HG03175 (cell line): ENCODE results near the gene NFYC.

ENCODE experiments used
- ATAC-seq: cut with Tn5 transposase; IDR thresholded peaks from one replicate; pipeline ENCODE4 v1.9.1; 2021; ENCODE audit warnings: mild to moderate bottlenecking, moderate library complexity; ENCODE audit not compliant: unreplicated experiment

The NFYC gene

DNA sequence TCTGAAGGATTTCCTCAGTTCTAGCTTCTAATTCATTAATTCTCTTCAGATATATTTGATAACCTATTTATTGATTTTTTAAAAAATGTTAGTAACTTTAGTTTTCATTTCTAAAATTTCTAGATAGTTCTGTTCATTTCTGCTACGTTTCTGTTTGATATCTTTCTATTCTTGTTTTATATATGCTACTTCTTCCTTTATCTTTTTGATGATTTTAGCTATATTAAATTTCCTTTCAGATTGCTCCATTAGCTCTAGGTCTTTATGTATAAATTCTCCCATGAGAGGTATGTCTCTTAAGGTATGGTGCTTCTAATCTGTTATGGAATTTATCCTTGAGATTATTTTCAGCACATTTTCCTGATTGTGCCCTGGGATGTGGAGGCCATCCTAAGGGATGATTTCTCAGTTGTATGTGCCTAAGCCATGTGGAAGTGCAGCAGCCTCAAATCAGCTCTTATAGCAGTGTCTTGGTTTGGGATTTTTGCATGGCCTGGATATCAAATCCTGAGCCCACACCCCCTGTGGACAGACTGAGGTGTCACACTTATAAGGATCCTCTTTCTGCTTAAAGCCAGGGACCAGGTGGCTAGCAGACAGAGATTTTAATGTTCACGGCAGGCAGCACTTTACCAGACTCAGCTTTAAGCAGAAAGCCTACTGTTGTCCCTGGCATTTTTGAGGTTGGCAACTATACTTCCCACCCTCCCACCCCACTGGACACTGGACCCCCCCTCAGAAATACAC is 85.9 kb downstream of the NFYC start:
- no peak for ATAC-seq

DNA sequence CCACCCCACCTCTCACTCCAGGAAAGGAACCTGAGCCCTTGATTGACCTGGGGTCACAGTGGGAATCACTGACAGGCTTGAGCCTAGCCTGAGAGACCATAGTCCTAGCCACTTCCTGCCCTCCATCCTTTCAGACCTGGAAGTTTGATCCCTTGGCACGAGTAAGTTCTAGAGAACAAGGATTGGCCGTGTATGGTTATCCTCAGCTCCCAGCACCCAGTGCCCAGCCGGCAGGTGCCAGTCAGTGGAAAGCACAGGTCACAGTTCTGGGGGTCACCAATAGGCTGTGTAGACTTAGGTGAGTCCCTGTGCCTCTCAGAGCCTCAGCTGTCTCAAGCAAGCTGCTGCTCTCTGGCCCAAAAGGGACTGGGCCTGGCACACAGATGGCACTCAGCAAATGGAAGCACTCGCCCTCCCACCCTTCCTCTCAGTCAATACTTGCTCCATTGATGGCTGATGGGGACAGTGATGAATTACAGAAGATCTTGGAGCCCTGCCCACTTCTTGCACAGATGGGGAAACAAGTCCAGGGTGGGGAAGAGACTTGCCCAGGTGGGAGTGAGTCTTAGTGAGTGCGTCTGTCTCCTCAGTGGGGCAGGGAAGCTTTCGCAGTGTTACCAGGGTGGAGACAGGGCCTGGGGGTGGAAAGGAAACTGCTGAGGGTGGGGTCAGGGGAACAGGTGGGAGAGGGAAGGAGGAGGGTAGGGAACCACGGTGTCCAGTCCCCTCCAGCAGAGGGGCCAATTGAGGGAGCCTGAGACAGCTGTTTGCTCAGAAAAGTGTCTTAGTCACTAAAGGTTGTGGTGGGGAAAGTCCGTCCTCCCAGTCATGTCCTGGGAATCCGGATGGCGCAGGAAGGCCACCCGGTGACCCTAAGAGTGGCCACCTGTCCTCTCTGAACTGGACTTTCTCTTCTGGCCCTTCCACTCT is 89.4 kb downstream of the NFYC start:
- no peak for ATAC-seq

DNA sequence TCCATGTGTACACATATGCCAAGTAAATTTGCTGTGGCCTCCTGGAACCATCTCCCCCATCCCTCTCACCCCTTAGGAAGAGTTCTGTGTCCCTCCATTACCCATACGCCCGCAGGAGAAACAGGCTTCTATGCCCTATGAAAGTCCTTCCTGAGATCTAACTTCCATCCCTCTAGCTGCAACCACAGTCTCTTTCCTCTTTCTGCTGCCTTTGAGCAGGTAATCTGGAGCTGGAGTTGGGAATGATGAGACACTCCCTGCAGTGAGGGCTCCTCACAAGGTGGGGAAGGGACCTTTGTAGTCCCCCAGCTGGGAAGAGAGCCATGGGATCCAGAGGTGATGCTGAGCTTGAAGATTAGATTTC is 90.1 kb downstream of the NFYC start:
- no peak for ATAC-seq

DNA sequence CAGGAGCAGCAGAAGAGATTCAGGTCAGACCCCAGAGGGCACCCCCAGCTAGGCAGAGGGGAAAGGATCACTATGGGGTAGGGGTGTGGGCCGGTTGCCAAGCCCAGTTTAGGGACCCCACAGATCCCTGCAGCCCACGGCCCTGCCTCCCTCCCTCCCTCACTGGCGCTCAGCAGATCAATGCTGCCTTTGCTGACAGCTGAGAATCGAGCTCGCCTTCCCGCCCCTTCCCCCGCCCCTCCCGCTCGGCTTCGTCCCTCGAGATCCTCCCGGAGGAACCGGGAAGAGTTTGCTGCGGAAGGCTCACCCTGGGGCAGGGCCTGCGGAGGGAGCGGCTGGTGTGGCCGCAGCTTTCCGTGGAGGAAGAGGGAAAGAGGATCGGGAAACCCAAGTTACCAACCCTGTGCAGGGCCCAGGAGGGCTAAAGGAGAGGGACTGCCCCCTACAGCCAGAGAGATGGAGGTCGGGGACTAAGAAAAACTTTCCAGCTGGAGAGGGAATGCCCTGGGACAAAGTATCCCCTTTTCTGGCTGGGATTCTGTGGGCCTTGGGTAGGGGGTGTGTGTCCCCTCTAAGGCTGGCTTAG is 91.0 kb downstream of the NFYC start:
- ATAC-seq = no peak

DNA sequence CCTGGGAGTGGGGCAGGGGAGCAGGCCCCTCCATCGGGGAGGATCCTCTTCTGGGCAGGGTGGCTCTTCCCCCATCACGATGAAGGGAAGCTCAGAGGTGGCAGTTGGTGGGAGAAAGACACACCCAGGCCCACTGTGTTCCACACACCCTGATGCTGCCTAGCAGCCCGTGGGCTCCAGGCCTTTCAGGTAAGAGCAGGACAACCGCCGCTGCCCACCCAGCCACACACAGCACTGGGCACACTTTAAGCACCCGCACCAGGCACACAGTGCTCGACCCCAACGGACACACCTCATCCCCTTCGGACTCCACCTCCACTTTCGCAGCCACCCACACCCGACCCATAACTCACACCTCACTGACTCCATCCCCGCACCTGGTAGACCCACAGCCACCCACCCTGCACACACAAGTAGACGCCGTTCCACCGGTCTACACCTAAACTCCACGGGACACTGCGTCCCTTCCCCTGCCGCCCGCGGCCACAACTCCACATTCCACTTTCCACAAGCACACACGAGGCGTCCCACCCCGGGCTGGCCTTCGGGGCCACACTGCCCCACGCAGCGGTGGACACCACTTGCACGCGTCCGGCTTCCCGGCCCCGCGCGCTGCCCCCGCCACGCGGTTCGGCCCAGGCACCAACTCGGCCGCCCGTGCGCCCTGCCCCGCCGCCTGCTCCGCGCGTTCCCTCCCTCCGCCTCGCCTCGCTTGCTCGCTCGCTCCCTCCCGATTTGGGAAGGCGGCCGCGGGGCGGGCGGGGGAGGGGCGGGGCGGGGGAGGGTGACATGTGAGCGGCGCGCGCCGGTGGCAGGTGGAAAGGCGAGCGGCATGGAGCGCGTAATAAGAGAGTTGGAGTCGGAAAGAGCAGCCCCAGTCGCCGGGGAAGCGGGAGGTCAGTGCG is 91.7 kb downstream of the NFYC start, which contains the start of gene KCNQ4:
TSS of gene KCNQ4 (plus strand) at position 787 of the 905 bp plus-strand sequence. CDS start 307 bp downstream, outside the sequence.
- ATAC-seq = no peak

DNA sequence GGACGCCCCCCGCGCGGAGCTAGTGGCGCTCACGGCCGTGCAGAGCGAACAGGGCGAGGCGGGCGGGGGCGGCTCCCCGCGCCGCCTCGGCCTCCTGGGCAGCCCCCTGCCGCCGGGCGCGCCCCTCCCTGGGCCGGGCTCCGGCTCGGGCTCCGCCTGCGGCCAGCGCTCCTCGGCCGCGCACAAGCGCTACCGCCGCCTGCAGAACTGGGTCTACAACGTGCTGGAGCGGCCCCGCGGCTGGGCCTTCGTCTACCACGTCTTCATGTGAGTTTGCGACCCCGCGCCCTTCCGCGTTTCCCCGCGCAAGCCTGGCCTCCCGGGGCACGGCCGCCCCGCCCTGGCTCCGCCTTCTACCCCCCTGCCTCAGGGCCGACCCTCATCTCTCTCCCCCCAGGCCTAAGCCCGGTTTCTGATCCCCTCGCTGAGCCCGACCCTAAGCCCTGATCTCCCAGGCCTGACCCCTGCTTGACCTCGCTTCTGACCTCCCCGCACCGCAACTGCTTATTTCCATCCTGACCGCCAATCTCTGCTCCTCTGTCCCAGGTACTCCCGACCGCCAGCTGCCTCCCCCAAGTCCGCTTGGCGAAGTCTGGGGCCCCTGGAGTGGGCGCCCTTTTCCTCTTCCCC is 92.8 kb downstream of the NFYC start:
- no peak for ATAC-seq

DNA sequence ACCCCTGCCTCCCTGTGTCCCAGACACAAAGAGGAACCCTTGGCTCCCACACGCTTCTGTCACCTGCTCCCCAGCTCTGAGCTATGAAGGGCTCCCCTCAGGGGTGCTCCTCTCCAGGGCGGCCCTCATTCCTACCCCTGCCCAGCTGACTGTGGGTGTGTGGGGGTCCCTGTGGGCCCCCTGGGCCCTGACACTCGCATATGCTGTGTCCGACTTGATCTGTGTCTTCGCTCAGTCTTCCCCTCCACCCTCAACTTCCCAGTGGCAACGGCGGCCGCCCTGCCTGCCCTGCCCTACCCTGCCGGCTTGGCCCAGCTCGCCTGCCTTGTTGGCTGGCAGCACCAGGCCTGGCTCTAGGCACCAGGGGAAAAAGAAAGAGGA is 93.3 kb downstream of the NFYC start:
- no peak for ATAC-seq

DNA sequence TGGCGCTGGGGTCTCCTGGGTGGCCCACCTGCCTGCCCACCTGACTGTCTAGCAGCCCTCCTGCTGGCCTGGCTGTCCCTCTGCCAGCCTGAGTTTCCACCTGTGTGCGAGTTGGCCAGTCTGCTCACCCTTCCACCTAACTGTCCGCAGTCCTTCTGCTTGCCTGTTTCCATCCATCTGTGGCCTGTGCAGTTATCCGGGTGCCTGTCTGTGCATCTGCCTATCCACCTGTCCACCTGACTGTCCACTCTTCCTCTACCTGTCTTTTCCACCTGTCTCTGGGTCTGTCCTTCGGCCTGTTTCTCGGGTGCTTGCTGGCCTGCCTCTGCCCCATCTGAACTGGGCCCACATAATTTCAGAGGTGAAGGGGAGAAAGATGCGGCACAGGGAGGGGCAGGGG is 93.9 kb downstream of the NFYC start:
- ATAC-seq = no peak

DNA sequence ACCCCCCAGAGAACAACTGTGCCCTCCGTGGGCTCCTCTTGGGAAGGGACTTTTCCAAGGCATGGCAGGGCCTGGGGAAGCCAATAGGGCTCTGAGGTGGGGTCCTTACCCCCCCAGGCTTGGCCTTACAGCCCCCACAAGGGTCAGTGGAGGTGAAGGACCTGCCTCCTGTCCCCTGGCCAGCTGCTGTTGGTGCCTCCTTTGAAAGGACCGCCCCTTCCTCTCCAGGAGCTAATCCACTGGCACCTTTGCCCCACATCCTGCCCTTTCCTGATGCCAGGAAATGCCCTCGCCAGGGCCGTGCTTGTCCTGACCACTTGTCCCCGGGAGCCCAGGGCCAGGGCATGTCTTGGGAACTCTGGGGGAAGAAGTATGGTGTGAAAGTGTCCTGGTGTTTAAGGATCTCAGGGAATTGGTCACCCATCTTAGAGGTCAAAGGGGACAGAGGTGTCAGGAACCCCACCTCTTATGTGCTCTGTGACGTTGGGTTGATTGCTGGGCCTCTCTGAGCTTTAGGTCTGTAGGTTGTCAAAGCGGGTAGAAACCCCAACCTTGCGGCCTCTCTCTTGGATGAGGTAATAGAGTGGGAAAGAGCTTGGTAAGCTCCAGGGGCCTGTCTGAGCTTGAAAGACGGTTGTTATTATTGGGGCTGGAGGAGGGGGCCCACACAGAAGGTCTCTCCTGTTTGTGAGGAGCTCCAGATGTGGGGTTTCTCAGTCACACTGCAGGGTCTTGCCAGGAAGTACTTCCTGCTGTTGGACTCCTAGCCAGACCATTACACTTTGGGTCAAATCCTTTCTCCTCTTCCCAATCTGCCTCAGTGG is 94.9 kb downstream of the NFYC start:
- ATAC-seq = no peak

DNA sequence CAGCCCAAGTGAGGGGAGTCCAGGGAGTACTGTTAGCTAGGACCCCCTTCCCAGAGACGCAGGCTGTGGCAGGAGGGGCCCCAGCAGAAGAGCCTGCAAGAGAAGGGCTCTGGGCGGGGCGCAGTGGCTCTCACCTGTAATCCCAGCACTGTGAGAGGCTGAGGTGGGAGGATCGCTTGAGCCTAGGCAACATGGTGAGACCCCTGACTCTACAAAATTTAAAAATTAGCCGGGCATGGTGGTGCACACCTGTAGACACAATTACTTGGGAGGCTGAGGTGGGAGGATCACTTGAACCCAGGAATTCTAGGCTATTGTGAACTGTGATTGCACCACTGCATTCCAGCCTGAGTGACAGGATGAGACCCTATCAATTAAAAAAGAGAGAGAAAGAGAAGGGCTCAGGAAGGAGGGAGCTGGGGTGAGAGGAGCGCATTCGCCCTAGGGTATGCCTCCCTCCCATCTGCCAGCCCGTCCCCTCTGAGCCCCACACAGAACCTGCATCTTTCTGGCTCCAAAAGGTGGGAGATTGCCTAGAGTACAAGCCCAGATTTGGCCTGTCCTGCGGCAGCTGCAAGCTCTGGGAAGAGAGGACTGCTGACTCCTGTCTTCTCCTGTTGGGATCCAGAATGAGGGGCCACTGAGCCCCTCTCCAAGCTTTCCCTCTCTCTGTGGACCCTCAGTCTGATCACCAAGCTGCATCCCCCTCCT is 95.6 kb downstream of the NFYC start:
- ATAC-seq = no peak

DNA sequence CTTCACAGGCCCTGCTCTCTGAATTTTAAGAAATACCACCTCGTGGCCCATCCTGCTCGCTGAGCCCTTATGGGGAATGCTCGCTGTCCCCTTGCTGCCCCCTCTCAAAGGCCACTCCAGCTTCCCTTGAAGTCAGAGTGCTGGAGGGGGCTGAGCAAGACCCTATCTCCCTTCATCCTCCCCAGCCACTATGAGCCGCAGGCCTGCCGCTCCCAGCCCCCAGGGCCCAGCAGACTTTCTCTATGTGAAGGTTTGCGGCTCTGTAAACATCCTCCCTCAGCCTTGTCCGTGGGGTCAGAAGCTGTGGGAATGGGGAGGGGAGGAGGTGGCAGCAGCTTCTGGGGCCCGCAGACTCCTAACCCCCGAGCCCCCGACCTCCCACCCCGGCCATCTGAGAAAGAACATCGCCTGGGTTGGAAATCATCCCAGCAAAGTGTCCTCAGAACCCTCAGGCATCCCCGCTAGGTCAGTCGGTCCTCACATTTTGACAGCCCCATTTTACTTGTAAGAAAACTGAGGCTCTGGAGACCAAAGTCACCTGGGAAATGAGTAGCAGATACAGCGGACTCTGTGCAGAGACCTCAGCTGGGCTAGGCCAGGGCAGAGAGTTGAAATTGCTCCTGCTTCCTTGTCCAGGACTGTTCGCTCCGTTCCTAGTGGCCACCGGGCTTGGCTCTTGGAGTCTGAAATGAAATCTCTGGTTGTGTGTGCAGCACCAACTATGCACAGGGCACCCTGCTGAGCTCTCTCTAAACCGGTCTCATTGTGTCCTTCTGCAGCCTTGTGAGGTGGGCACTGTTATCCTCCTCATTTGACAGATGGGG is 96.4 kb downstream of the NFYC start:
- no peak for ATAC-seq

DNA sequence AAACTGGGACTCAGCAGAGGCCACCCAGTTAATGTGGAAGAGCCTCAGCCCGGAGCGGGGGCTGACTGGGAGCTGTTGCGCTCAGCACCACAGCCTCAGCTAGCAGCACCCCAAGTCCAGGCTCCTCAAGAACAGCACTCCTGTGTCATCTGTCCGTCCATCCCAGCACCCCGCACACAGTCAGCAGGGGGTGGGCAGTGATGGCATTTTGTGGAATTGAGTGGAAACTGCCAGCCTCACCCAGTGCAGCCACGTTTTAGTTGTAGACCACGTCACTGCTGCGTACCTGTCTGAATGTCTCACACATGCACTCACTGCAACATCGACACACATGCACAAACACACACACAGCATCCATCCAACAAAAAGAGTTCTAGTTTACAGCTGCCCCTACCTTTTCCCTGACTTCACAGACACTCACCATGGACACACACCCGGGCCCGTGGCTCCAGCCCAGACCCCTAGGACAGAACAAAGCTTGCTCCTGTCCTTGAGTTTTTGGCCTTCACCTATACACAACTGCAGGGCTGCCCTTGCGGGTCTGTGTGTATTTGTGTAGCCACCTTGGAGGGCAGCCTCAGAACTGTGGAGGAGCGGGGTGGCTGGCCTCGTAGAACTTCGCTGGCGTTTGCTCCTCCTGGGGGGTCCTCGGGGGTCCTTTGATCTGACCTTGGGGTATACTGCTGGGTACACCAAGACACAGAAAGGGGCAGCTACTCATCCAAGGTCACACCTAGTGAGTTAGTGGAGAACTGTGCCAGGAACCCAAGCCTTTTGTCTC is 97.2 kb downstream of the NFYC start:
- no peak for ATAC-seq

DNA sequence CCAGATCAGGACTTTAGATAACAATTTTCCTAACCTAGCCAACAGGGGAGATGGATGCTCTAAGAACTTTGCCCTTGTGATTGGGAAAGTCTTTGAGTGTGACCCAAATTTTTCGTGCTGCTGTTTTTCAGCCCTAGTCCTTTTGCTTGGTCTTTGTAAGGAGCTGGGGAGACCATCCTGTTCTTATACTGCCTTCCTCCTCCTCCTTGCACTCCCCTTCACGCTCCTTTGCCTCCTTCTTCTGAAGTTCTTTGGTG is 97.8 kb downstream of the NFYC start:
- ATAC-seq = no peak

DNA sequence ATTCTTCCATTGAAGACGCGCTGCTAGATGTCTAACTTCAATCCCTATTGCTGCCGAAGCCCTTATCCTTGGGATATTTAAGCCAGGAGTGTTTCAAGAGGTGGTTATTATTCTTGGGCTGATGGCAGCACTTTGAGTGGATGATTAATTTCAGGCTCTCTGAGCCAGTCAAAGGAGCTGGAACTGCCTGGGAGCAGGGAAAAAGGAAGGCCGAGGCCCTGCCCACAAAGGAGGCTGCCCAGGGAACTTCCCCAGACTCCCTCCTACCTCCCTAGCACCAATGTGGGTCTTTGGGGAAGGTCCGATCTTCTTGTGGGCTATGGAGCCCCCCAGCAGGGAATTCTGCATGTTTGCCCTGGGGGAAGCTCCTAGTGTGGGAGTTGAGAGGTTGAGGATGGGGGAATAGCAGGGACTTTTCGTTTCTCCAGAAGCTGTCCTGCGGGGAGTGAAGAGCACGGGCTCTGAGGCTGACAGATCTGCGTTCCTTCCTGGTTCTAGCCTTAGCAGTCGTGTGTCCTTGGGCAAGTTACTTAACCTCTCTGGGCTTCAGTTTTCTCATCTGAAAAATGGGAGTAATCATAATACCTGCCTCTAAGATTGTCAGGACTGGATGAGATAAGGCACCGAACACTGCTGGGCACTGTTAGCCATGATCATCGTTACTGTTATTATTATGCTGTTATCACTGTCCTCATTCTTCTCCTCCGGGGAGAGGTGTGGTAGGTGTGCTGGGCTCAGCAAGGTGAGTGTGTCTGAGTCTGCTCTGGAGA is 98.3 kb downstream of the NFYC start:
- no peak for ATAC-seq

DNA sequence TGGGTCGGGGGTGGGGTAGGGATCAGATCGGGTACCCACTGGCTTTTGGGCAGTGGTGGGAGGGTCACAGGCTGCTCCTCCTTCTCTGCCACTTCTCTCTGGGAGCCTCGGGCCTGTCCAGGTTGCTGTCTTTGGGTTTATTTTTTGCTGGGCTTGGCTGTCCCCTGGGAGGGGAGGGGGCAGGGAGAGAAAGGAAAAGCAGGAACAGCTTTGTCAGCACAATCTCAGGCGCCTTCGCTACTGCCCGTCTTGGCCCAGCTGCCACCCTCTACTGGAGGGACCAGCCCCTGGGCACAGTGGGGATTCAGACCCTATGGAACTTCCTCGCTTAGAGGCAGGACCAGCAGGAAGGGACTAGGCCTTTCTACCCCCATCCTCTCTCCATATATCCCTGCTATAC is 100.5 kb downstream of the NFYC start:
- ATAC-seq = no peak

DNA sequence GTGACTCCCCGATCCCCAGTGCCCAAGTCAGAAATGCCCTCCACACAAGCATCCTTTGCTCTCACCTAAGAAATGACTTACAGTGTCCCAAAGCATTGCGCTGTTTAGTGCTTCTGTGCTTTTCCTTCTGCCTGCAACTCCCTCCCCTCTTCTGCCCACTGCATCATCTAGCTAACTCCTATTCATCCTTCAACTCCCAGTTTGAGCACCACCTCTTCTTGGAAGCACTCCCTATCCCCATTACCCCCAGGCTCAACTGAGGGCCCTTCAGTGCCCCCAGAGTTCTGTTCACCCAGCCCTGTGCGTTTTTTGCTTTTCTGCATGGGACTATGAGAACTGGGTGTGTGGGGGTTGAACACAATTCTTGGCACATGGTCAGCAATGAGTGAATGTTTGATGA is 102.1 kb downstream of the NFYC start:
- no peak for ATAC-seq

DNA sequence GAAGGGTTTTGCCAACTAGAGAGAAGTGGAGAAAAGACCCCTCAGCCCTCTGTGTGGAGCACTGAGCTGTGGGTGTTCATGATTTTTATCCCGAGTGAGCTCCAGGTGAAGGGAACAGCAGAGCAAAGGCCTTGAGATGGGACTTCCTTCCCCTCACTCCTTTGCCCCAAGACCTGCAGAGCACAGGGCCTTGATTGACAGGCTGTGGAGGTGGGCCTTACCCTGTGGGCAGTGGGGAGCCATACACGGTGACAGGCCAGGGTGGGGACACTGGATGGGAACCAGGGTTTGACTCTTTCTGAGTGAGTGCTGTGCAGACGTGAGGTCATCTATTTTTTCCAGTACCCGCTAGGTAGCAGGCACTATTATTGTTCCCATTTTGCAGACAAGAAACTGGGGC is 102.5 kb downstream of the NFYC start:
- ATAC-seq = no peak
